ENCODE data around the gene TSHZ2. TPM values are rescaled to one million over a fixed set of nuclear protein-coding genes. Genes with fewer than 3 reads are reported as not detected.

TSHZ2 gene
- total RNA-seq, 1 experiment from 2014 or later = 0.07 TPM

GRCh38 chr20:52996130-52996529 lies 24.0 kb downstream of the TSHZ2 start:
- H3K27me3 Mint-ChIP-seq (ENCODE audit: low read depth) = peaks cover 1% of the 10 kb centered on the region; the same call in 1 of the 2 replicates
- Histone ChIP-seq H3K18ac (ENCODE audit: insufficient read length, low read depth, low read length) (no peak overlapping the region), H3K9ac (ENCODE audit: extremely low read depth, insufficient read length, low read length) (no peak overlapping the region), H4K91ac (ENCODE audit: insufficient read length, low read depth, low read length) (no peak overlapping the region), H3K23me2 (ENCODE audit: insufficient read length, low read depth, low read length, poor library complexity, severe bottlenecking) (no peaks in the 10 kb centered on the region), H2AFZ (ENCODE audit: low read length) (no peak overlapping the region), H2BK20ac (ENCODE audit: low read depth, low read length, poor library complexity, severe bottlenecking) (no peak overlapping the region), H3K79me1 (ENCODE audit: insufficient read depth, low read depth, low read length, poor library complexity, severe bottlenecking) (no peaks in the 10 kb centered on the region), H4K5ac (ENCODE audit: insufficient read length, low read depth, low read length) (no peak overlapping the region), H2BK15ac (ENCODE audit: low read depth, low read length) (no peak overlapping the region), H3K79me2 (ENCODE audit: insufficient read depth, low read length) (no peaks in the 10 kb centered on the region), H4K8ac (replicated peaks; ENCODE audit: insufficient read length, low read depth, low read length) (no peak overlapping the region), H2BK5ac (ENCODE audit: insufficient read length, low read length) (no peak overlapping the region), H3K27me3 (ENCODE audit: insufficient read depth, low read length) (no peaks in the 10 kb centered on the region), H3K9me3 (ENCODE audit: control insufficient read depth, low read depth, low read length) (no peaks in the 10 kb centered on the region), H3T11ph (ENCODE audit: low read length) (no peak overlapping the region), H3K4ac (ENCODE audit: low read depth, low read length) (no peak overlapping the region), H2BK12ac (ENCODE audit: insufficient read length, low read depth, low read length) (no peak overlapping the region), H3K4me2 (ENCODE audit: insufficient read depth, insufficient read length, low read length) (no peak overlapping the region), H2BK120ac (ENCODE audit: low read depth, low read length, poor library complexity, severe bottlenecking) (no peak overlapping the region), H3K27ac (ENCODE audit: insufficient read length, low read depth, low read length) (no peak overlapping the region), H2AK5ac (ENCODE audit: insufficient read length, low read length) (no peak overlapping the region), H3K4me1 (ENCODE audit: insufficient read depth, low read length) (no peaks in the 10 kb centered on the region; the same call in 1 of the 2 replicates), H3K56ac (ENCODE audit: insufficient read length, low read depth, low read length) (no peak overlapping the region), H4K20me1 (ENCODE audit: control insufficient read depth, insufficient read depth, insufficient read length) (no peaks in the 10 kb centered on the region), H3K14ac (ENCODE audit: insufficient read depth, low read length) (no peak overlapping the region), H3K23ac (ENCODE audit: insufficient read length, low read depth, low read length) (no peak overlapping the region)
- peaks cover 0 to 4% of the 10 kb centered on the region in 2 experiments; a peak in 2 of 4 replicates for H3K4me1 Mint-ChIP-seq
- H3K9me3 Mint-ChIP-seq = no peaks in the 10 kb centered on the region; a peak in 1 of 5 replicates
- H3K36me3 Mint-ChIP-seq (ENCODE audit: insufficient read depth in 1 of 3, low read depth in 3 of 3) = no peaks in the 10 kb centered on the region
- no peak overlapping the region for H3K4me3 Mint-ChIP-seq
- H3K27ac Mint-ChIP-seq = no peak overlapping the region
- no peak for DNase-seq
- no CpG with 5 or more reads among the region's 1 CpG for WGBS (ENCODE audit: extremely low coverage, insufficient read length, low lambda C conversion rate)
- TF ChIP-seq CTCF (conservative IDR thresholded peaks at IDR 0.05) = no peak

Data from H9 (cell line).